ENCODE data around the gene TMEM33. TPM values are rescaled to one million over a fixed set of nuclear protein-coding genes. Genes with fewer than 3 reads are reported as not detected.

Gene TMEM33
- polyA plus RNA-seq, 1 donor from 2014 or later = 26.5 TPM

DNA sequence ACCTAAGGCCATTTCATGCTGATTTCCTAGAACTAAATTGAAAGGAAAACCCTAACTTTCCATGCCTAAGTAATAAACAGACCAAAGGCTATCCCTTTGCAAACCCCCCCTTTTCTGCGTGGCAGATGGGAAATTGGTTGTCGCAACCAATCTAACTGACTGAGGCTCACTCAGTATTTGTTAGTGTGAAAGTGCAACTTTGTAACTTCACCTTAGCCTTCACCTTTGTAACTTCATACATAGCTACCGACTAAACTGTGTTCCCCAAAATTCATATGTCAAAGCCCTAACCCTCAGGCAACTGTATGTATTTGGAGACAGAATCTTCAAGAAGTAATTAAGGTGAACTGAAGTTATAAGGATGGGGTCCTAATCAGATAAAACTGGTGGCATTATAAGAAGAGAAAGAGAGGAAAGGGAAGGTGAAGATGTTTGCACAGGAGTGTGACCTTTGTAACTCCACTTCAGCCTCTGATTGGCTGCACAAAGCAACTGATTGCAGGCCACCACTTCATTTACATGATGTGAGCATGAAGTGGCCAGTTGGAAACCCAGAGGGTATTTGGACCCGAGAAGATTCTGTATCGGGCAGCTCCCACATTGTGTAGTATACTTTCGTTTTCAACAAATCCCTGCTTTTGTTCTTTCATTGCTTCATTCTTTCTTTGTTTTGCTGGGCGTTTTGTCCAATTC is 4.9 kb upstream of the TMEM33 start:
- Histone ChIP-seq H3K36me3 (ENCODE audit: insufficient read depth, low read length) (no peaks in the 10 kb centered on the region), H3K79me2 (replicated peaks; ENCODE audit: insufficient read depth, low read length) (no peaks in the 10 kb centered on the region), H3K9ac (ENCODE audit: low read length) (no peak overlapping the region), H3K9me3 (ENCODE audit: low read length) (no peaks in the 10 kb centered on the region), H4K20me1 (ENCODE audit: insufficient read depth) (no peaks in the 10 kb centered on the region), H3K27ac (ENCODE audit: low read length) (no peak overlapping the region), H3K4me3 (ENCODE audit: low read length) (no peak overlapping the region), H3K27me3 (ENCODE audit: insufficient read depth, low read depth, low read length) (no peaks in the 10 kb centered on the region), H3K4me2 (ENCODE audit: low read length) (no peak overlapping the region), H3F3A (ENCODE audit: insufficient read depth, low read length, poor library complexity, severe bottlenecking) (peaks cover 1% of the 10 kb centered on the region), H2AFZ (ENCODE audit: low read depth, low read length) (no peak overlapping the region), H3K9me2 (ENCODE audit: insufficient read depth, low read length) (no peaks in the 10 kb centered on the region)
- TF ChIP-seq, protein P1, sequence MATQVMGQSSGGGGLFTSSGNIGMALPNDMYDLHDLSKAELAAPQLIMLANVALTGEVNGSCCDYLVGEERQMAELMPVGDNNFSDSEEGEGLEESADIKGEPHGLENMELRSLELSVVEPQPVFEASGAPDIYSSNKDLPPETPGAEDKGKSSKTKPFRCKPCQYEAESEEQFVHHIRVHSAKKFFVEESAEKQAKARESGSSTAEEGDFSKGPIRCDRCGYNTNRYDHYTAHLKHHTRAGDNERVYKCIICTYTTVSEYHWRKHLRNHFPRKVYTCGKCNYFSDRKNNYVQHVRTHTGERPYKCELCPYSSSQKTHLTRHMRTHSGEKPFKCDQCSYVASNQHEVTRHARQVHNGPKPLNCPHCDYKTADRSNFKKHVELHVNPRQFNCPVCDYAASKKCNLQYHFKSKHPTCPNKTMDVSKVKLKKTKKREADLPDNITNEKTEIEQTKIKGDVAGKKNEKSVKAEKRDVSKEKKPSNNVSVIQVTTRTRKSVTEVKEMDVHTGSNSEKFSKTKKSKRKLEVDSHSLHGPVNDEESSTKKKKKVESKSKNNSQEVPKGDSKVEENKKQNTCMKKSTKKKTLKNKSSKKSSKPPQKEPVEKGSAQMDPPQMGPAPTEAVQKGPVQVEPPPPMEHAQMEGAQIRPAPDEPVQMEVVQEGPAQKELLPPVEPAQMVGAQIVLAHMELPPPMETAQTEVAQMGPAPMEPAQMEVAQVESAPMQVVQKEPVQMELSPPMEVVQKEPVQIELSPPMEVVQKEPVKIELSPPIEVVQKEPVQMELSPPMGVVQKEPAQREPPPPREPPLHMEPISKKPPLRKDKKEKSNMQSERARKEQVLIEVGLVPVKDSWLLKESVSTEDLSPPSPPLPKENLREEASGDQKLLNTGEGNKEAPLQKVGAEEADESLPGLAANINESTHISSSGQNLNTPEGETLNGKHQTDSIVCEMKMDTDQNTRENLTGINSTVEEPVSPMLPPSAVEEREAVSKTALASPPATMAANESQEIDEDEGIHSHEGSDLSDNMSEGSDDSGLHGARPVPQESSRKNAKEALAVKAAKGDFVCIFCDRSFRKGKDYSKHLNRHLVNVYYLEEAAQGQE (IDR thresholded peaks at IDR 0.05; ENCODE audit: borderline replicate concordance) = no peak
- TF ChIP-seq, protein P2, sequence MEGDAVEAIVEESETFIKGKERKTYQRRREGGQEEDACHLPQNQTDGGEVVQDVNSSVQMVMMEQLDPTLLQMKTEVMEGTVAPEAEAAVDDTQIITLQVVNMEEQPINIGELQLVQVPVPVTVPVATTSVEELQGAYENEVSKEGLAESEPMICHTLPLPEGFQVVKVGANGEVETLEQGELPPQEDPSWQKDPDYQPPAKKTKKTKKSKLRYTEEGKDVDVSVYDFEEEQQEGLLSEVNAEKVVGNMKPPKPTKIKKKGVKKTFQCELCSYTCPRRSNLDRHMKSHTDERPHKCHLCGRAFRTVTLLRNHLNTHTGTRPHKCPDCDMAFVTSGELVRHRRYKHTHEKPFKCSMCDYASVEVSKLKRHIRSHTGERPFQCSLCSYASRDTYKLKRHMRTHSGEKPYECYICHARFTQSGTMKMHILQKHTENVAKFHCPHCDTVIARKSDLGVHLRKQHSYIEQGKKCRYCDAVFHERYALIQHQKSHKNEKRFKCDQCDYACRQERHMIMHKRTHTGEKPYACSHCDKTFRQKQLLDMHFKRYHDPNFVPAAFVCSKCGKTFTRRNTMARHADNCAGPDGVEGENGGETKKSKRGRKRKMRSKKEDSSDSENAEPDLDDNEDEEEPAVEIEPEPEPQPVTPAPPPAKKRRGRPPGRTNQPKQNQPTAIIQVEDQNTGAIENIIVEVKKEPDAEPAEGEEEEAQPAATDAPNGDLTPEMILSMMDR (IDR thresholded peaks at IDR 0.05; ENCODE audit: poor library complexity, severe bottlenecking) = no peak
- TF ChIP-seq POLR2AphosphoS5 (IDR thresholded peaks at IDR 0.05) = no peak
- TF ChIP-seq SMC3 (conservative IDR thresholded peaks at IDR 0.05; ENCODE audit: poor library complexity) = no peak
- no peak for TF ChIP-seq RAD21 (conservative IDR thresholded peaks at IDR 0.05)
- no peak for TF ChIP-seq EZH2 (IDR thresholded peaks at IDR 0.05; ENCODE audit: borderline replicate concordance, insufficient read depth, low read length, poor library complexity, severe bottlenecking)
- TF ChIP-seq TAF1 (IDR thresholded peaks at IDR 0.05; ENCODE audit: low read depth) = no peak
- no peak for TF ChIP-seq EP300 (conservative IDR thresholded peaks at IDR 0.05; ENCODE audit: poor library complexity, severe bottlenecking)
- TF ChIP-seq MXI1 (conservative IDR thresholded peaks at IDR 0.05; ENCODE audit: poor library complexity, severe bottlenecking) = no peak

DNA sequence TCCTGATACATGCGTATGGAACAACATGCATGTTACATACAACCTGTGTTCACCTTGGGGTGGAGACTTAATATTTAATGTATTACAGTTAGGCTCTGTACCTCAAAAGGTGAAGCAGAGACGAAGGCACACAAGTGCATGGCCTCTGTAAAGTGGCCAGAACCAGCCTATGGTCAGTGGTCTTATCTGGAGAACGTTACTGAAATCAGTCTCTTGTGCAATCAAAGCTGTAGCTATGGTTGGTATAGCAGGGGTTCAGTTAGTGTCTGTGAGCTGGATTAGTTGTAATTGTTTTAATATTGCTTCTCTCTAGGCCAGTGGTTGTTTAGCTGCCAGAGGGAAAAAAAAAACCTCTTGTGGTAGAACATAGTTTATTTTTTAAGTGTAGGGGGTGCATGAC is 2.2 kb upstream of the TMEM33 start:
- Histone ChIP-seq H3K79me2 (replicated peaks; ENCODE audit: insufficient read depth, low read length) (peaks cover 22% of the 10 kb centered on the region), H3K27ac (ENCODE audit: low read length) (no peak overlapping the region), H3K27me3 (ENCODE audit: insufficient read depth, low read depth, low read length) (no peaks in the 10 kb centered on the region), H3K4me2 (ENCODE audit: low read length) (no peak overlapping the region), H4K20me1 (ENCODE audit: insufficient read depth) (no peaks in the 10 kb centered on the region), H3K4me3 (ENCODE audit: low read length) (no peak overlapping the region), H3K9me3 (ENCODE audit: low read length) (no peaks in the 10 kb centered on the region), H3F3A (ENCODE audit: insufficient read depth, low read length, poor library complexity, severe bottlenecking) (peaks cover 3% of the 10 kb centered on the region), H2AFZ (ENCODE audit: low read depth, low read length) (no peak overlapping the region), H3K9ac (ENCODE audit: low read length) (no peak overlapping the region), H3K9me2 (ENCODE audit: insufficient read depth, low read length) (no peaks in the 10 kb centered on the region), H3K36me3 (ENCODE audit: insufficient read depth, low read length) (no peaks in the 10 kb centered on the region)
- TF ChIP-seq SMC3 (conservative IDR thresholded peaks at IDR 0.05; ENCODE audit: poor library complexity) (no peak), MXI1 (conservative IDR thresholded peaks at IDR 0.05; ENCODE audit: poor library complexity, severe bottlenecking) (no peak), EZH2 (IDR thresholded peaks at IDR 0.05; ENCODE audit: borderline replicate concordance, insufficient read depth, low read length, poor library complexity, severe bottlenecking) (no peak), POLR2AphosphoS5 (IDR thresholded peaks at IDR 0.05) (no peak), EP300 (conservative IDR thresholded peaks at IDR 0.05; ENCODE audit: poor library complexity, severe bottlenecking) (no peak), TAF1 (IDR thresholded peaks at IDR 0.05; ENCODE audit: low read depth) (no peak), RAD21 (conservative IDR thresholded peaks at IDR 0.05) (no peak)
- TF ChIP-seq, protein P1 (IDR thresholded peaks at IDR 0.05; ENCODE audit: borderline replicate concordance) = no peak
- TF ChIP-seq, protein P2 (IDR thresholded peaks at IDR 0.05; ENCODE audit: poor library complexity, severe bottlenecking) = no peak
